ENCODE results near the gene CMTM7. TPM values are rescaled to one million over a fixed set of nuclear protein-coding genes. Genes with fewer than 3 reads are reported as not detected.
A peak's percentile ranks its signal among the peaks of the same experiment; 100 is the strongest.

CMTM7 gene
- total RNA-seq, 3 donors from 2014 or later, result 3.6 to 5.1 (median 4.8) TPM

- no peaks in the 10 kb centered on the region for H3K9me3 ChIP-seq
Observed at GRCh38 chr3:32484436-32484835, 92.8 kb downstream of the CMTM7 start.

GRCh38 chr3:32487781-32488473, 96.3 kb downstream of the CMTM7 start:
- ATAC-seq (no peak), DNase-seq (no peak)
- intact Hi-C loops (cut with DNase I, micrococcal nuclease), result no loop called here
- Histone ChIP-seq H3K9me3 (no peaks in the 10 kb centered on the region), H3K36me3 (ENCODE audit: low read depth) (no peaks in the 10 kb centered on the region), H3K4me3 (no peak overlapping the region), H3K4me1 (ENCODE audit: low read depth) (no peaks in the 10 kb centered on the region)
- TF ChIP-seq CTCF (IDR thresholded peaks at IDR 0.05), result no peak

More at GRCh38 chr3:32484436-32484835, 92.8 kb downstream of the CMTM7 start:
- ATAC-seq, result peak; percentile 47
- TF ChIP-seq CTCF (IDR thresholded peaks at IDR 0.05), result no peak
- DNase-seq, result no peak
- Histone ChIP-seq H3K36me3 (ENCODE audit: low read depth) (no peaks in the 10 kb centered on the region), H3K4me1 (ENCODE audit: low read depth) (no peaks in the 10 kb centered on the region), H3K4me3 (no peak overlapping the region)
- intact Hi-C loops (cut with DNase I, micrococcal nuclease), result no loop called here

DNA sequence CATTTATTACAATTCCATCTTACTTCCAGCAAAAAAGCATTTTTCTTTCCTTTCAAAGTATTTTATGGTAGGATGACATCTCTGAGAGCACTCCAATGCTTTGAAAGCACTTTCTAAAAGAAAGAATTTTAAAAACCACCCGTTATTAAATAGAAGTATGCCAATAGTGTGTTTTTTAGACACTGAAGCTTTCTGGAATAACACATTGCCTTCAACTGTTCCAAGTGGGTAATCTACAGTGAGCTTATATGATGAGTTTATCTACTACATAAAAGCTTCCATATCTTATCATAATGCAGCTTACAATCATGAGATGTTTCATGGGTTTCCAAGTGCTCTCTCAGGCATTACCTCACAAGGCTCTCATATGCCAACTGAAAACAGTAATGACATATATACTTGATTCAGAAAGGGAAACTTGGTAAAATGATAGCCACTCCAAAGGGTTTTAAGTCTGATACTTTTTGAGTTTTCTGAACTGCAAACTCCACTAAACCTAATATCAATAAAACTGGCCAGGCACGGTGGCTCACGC, 96.9 kb downstream of the CMTM7 start:
- no peak for TF ChIP-seq CTCF (IDR thresholded peaks at IDR 0.05)
- no peak overlapping the region for H3K4me3 ChIP-seq
- H3K9me3 ChIP-seq, result no peaks in the 10 kb centered on the region
- DNase-seq (no peak), ATAC-seq (no peak)
- intact Hi-C loops (cut with DNase I, micrococcal nuclease), result no loop called here
- peaks cover 1% of the 10 kb centered on the region for H3K4me1 ChIP-seq (ENCODE audit: low read depth)
- no peaks in the 10 kb centered on the region for H3K36me3 ChIP-seq (ENCODE audit: low read depth)

GRCh38 chr3:32492684-32493436, 101.2 kb downstream of the CMTM7 start:
- DNase-seq (no peak), ATAC-seq (peak; percentile 25)
- no peaks in the 10 kb centered on the region for H3K9me3 ChIP-seq
- H3K4me1 ChIP-seq (ENCODE audit: low read depth), result peaks cover 16% of the 10 kb centered on the region
- no peaks in the 10 kb centered on the region for H3K36me3 ChIP-seq (ENCODE audit: low read depth)
- intact Hi-C loops (cut with DNase I, micrococcal nuclease), result no loop called here
- TF ChIP-seq CTCF (IDR thresholded peaks at IDR 0.05), result no peak
- H3K4me3 ChIP-seq, result no peak overlapping the region

- Histone ChIP-seq H3K9me3 (no peaks in the 10 kb centered on the region), H3K36me3 (ENCODE audit: low read depth) (no peaks in the 10 kb centered on the region), H3K4me1 (ENCODE audit: low read depth) (peaks cover 16% of the 10 kb centered on the region), H3K4me3 (no peak overlapping the region)
- TF ChIP-seq CTCF (IDR thresholded peaks at IDR 0.05), result no peak
- no peak for ATAC-seq
- no peak for DNase-seq
- intact Hi-C loops (cut with DNase I, micrococcal nuclease), result no loop called here
Observed at GRCh38 chr3:32493437-32494414, 102.1 kb downstream of the CMTM7 start.

All from mucosa of descending colon (tissue), 3 donors.